CD4-positive, CD25-positive, alpha-beta regulatory T cell (primary cell): ENCODE measurements around the gene INTS4. TPM values are rescaled to one million over a fixed set of nuclear protein-coding genes. Genes with fewer than 3 reads are reported as not detected.

Source experiments
- ATAC-seq, 2 donors: fragments of 150-1000 bp; cut with Tn5 transposase; one replicate each; pipeline ENCODE4 v1.10.0; 2021; ENCODE audit warnings: low read depth in 2 of 2, moderate number of reproducible peaks in 2 of 2, moderate library complexity in 1 of 2
- DNase-seq, 3 donors: peaks; one replicate each; pipeline versions ENCODE4 v3.0.0 to v3.0.0-alpha.2; 2012 to 2022; ENCODE audit warnings: mixed read lengths in 1 of 3
- H3K27ac ChIP-seq: one replicate; pipeline ENCODE4 v1.7.0; 2013; ENCODE audit warnings: mild to moderate bottlenecking, low read length; ENCODE audit not compliant: insufficient read depth, poor library complexity, severe bottlenecking
- H3K27me3 ChIP-seq: one replicate; pipeline ENCODE4 v1.7.0; 2013; ENCODE audit warnings: low read length; ENCODE audit not compliant: control insufficient read depth, insufficient read depth
- H3K36me3 ChIP-seq: one replicate; pipeline ENCODE4 v1.7.0; 2013; ENCODE audit warnings: mild to moderate bottlenecking, low read length, moderate library complexity; ENCODE audit not compliant: control insufficient read depth, insufficient read depth
- H3K4me1 ChIP-seq: 2 replicates; pipeline ENCODE4 v1.7.0; 2013; ENCODE audit warnings: mild to moderate bottlenecking, low read length; ENCODE audit not compliant: insufficient read depth, control insufficient read depth, poor library complexity, severe bottlenecking
- H3K4me3 ChIP-seq: one replicate; pipeline ENCODE4 v1.7.0; 2013; ENCODE audit warnings: low read depth, mild to moderate bottlenecking, low read length, moderate library complexity
- H3K9me3 ChIP-seq, 2 experiments: 1 replicate in 1 of 2; 2 replicates in 1 of 2; pipeline ENCODE4 v1.7.0; 2013; ENCODE audit warnings: low read length in 2 of 2, mild to moderate bottlenecking in 1 of 2, moderate library complexity in 1 of 2; ENCODE audit not compliant: control insufficient read depth in 2 of 2
- H3K27ac Mint-ChIP-seq, 3 donors: one replicate each; pipeline ENCODE4 v1.8.0; 2020 to 2022; ENCODE audit warnings: mild to moderate bottlenecking in 3 of 3, mixed read lengths in 3 of 3, moderate library complexity in 2 of 3
- H3K27me3 Mint-ChIP-seq: one replicate; pipeline ENCODE4 v1.8.0; 2022; ENCODE audit warnings: mild to moderate bottlenecking, mixed read lengths
- H3K36me3 Mint-ChIP-seq: one replicate; pipeline ENCODE4 v1.8.0; 2020; ENCODE audit warnings: mixed read lengths
- H3K4me1 Mint-ChIP-seq, 4 donors: one replicate each; pipeline ENCODE4 v1.8.0; 2020 to 2022; ENCODE audit warnings: mixed read lengths in 4 of 4, mild to moderate bottlenecking in 1 of 4
- H3K4me3 Mint-ChIP-seq, 4 donors: one replicate each; pipeline ENCODE4 v1.8.0; 2020 to 2022; ENCODE audit warnings: mild to moderate bottlenecking in 4 of 4, mixed read lengths in 4 of 4, moderate library complexity in 3 of 4
- H3K9me3 Mint-ChIP-seq, 7 donors: one replicate each; pipeline ENCODE4 v1.8.0; 2020 to 2022; ENCODE audit warnings: mixed read lengths in 7 of 7, mild to moderate bottlenecking in 3 of 7, moderate library complexity in 2 of 7
- polyA plus RNA-seq, 4 donors: library from polyadenylated mRNA; unstranded; fragments of 300-500 nt; fragmentation: Illumina TruSeq; gene quantifications; one replicate each; pipeline ENCODE4 v1.2.3, GENCODE V29; 2021
- total RNA-seq: library from RNA; stranded (reverse); gene quantifications from one replicate; pipeline ENCODE4 v1.2.3, GENCODE V29; 2022

Gene INTS4
- total and polyA plus RNA-seq, 5 donors from 2014 or later = 35.7 to 71.9 (median 42.7) TPM

- peaks cover 0 to 3% (median 0%) of the 10 kb centered on the region in 7 donors for H3K9me3 Mint-ChIP-seq
- H3K4me3 Mint-ChIP-seq = no peak overlapping the region
- no peaks in the 10 kb centered on the region for H3K27me3 Mint-ChIP-seq
- Histone ChIP-seq H3K9me3 (no peaks in the 10 kb centered on the region), H3K27ac (no peak overlapping the region), H3K27me3 (no peaks in the 10 kb centered on the region), H3K36me3 (no peaks in the 10 kb centered on the region), H3K4me1 (peaks cover 7% of the 10 kb centered on the region), H3K4me3 (no peak overlapping the region)
- H3K4me1 Mint-ChIP-seq = peaks cover 0 to 19% (median 9%) of the 10 kb centered on the region in 4 donors
- no peak for ATAC-seq
- H3K36me3 Mint-ChIP-seq = no peaks in the 10 kb centered on the region
- no peak for DNase-seq
- no peak overlapping the region for H3K27ac Mint-ChIP-seq
These were observed 44.3 kb upstream of the INTS4 start for GRCh38 chr11:78038697-78039313.

GRCh38 chr11:78037825-78038620, 43.6 kb upstream of the INTS4 start:
- DNase-seq = no peak
- Histone ChIP-seq H3K9me3 (no peaks in the 10 kb centered on the region), H3K27ac (no peak overlapping the region), H3K4me1 (peaks cover 7% of the 10 kb centered on the region), H3K36me3 (no peaks in the 10 kb centered on the region), H3K27me3 (no peaks in the 10 kb centered on the region), H3K4me3 (no peak overlapping the region)
- Mint-ChIP-seq H3K36me3 (no peaks in the 10 kb centered on the region), H3K4me3 (no peak overlapping the region), H3K9me3 (peaks cover 0 to 3% (median 0%) of the 10 kb centered on the region in 7 donors), H3K27ac (no peak overlapping the region), H3K4me1 (peaks cover 0 to 19% (median 9%) of the 10 kb centered on the region in 4 donors), H3K27me3 (no peaks in the 10 kb centered on the region)
- no peak for ATAC-seq

- Histone ChIP-seq H3K4me3 (no peak overlapping the region), H3K9me3 (no peaks in the 10 kb centered on the region), H3K27ac (no peak overlapping the region), H3K36me3 (no peaks in the 10 kb centered on the region), H3K27me3 (no peaks in the 10 kb centered on the region), H3K4me1 (peaks cover 7% of the 10 kb centered on the region)
- H3K27me3 Mint-ChIP-seq = no peaks in the 10 kb centered on the region
- H3K4me3 Mint-ChIP-seq = no peak overlapping the region
- peaks cover 0 to 3% (median 0%) of the 10 kb centered on the region in 7 donors for H3K9me3 Mint-ChIP-seq
- ATAC-seq = no peak
- H3K4me1 Mint-ChIP-seq = peaks cover 0 to 19% (median 9%) of the 10 kb centered on the region in 4 donors
- H3K27ac Mint-ChIP-seq = peak overlapping the region in 1 of 3 donors; percentile 29
- DNase-seq = no peak
- no peaks in the 10 kb centered on the region for H3K36me3 Mint-ChIP-seq
These were observed 42.6 kb upstream of the INTS4 start for GRCh38 chr11:78037056-78037455.

- H3K4me1 Mint-ChIP-seq = peaks cover 0 to 14% (median 9%) of the 10 kb centered on the region in 4 donors
- peak overlapping the region in 1 of 3 donors; percentile 29 for H3K27ac Mint-ChIP-seq
- H3K4me1 ChIP-seq = peaks cover 7% of the 10 kb centered on the region
These were observed 41.8 kb upstream of the INTS4 start for GRCh38 chr11:78036313-78036712.

GRCh38 chr11:78034623-78035022, 40.2 kb upstream of the INTS4 start:
- Histone ChIP-seq H3K4me1 (no peaks in the 10 kb centered on the region), H3K27me3 (no peaks in the 10 kb centered on the region), H3K9me3 (no peaks in the 10 kb centered on the region), H3K4me3 (no peak overlapping the region), H3K36me3 (no peaks in the 10 kb centered on the region), H3K27ac (no peak overlapping the region)
- peaks cover 0 to 3% (median 1%) of the 10 kb centered on the region in 4 donors for H3K4me1 Mint-ChIP-seq
- ATAC-seq (no peak), DNase-seq (no peak)
- no peaks in the 10 kb centered on the region for H3K27me3 Mint-ChIP-seq
- H3K36me3 Mint-ChIP-seq = no peaks in the 10 kb centered on the region
- no peak overlapping the region for H3K27ac Mint-ChIP-seq
- no peaks in the 10 kb centered on the region for H3K9me3 Mint-ChIP-seq
- no peak overlapping the region for H3K4me3 Mint-ChIP-seq

More at GRCh38 chr11:78036313-78036712, 41.8 kb upstream of the INTS4 start:
- ATAC-seq = no peak
- H3K9me3 ChIP-seq = no peaks in the 10 kb centered on the region
- H3K27me3 ChIP-seq = no peaks in the 10 kb centered on the region
- Mint-ChIP-seq H3K27me3 (no peaks in the 10 kb centered on the region), H3K4me3 (no peak overlapping the region), H3K9me3 (no peaks in the 10 kb centered on the region), H3K36me3 (no peaks in the 10 kb centered on the region)
- H3K36me3 ChIP-seq = no peaks in the 10 kb centered on the region
- H3K27ac ChIP-seq = no peak overlapping the region
- no peak for DNase-seq
- H3K4me3 ChIP-seq = no peak overlapping the region

GRCh38 chr11:78033040-78033439, 38.6 kb upstream of the INTS4 start:
- Histone ChIP-seq H3K4me1 (no peaks in the 10 kb centered on the region), H3K27me3 (no peaks in the 10 kb centered on the region), H3K4me3 (no peak overlapping the region), H3K27ac (no peak overlapping the region), H3K36me3 (no peaks in the 10 kb centered on the region), H3K9me3 (no peaks in the 10 kb centered on the region)
- Mint-ChIP-seq H3K27ac (no peak overlapping the region), H3K27me3 (no peaks in the 10 kb centered on the region), H3K36me3 (no peaks in the 10 kb centered on the region), H3K4me3 (no peak overlapping the region), H3K4me1 (no peaks in the 10 kb centered on the region), H3K9me3 (no peaks in the 10 kb centered on the region)
- ATAC-seq (no peak), DNase-seq (no peak)

- Mint-ChIP-seq H3K4me1 (no peaks in the 10 kb centered on the region), H3K36me3 (no peaks in the 10 kb centered on the region), H3K27me3 (peaks cover 4% of the 10 kb centered on the region), H3K27ac (no peak overlapping the region), H3K4me3 (no peak overlapping the region), H3K9me3 (no peaks in the 10 kb centered on the region)
- Histone ChIP-seq H3K9me3 (no peaks in the 10 kb centered on the region), H3K36me3 (no peaks in the 10 kb centered on the region), H3K4me3 (no peak overlapping the region), H3K4me1 (no peaks in the 10 kb centered on the region), H3K27me3 (no peaks in the 10 kb centered on the region), H3K27ac (no peak overlapping the region)
- no peak for DNase-seq
- no peak for ATAC-seq
These were observed 37.6 kb upstream of the INTS4 start for GRCh38 chr11:78032090-78032489.
